Measurements from ENCODE around the gene OCA2.
"Not testable (repeated sequence)": the region's sequence is repeated elsewhere in the genome, so short reads cannot be mapped to it uniquely, and the experiment has no call there.

Gene OCA2

GRCh38 chr15:28022181-28022580, 76.9 kb downstream of the OCA2 start:
- no peak for ATAC-seq

- no peak for ATAC-seq
Measured at GRCh38 chr15:28021281-28022039, 77.7 kb downstream of the OCA2 start.

- ATAC-seq: no peak
Measured at GRCh38 chr15:28020644-28021043, 78.5 kb downstream of the OCA2 start.

GRCh38 chr15:28019594-28020309, 79.4 kb downstream of the OCA2 start:
- ATAC-seq: no peak

- no peak for ATAC-seq
Measured at GRCh38 chr15:28018291-28019044, 80.6 kb downstream of the OCA2 start.

- ATAC-seq: no peak
Measured at GRCh38 chr15:28017423-28017924, 81.6 kb downstream of the OCA2 start.

- no peak for ATAC-seq
Measured at GRCh38 chr15:28015855-28016254, 83.3 kb downstream of the OCA2 start.

- no peak for ATAC-seq
Measured at GRCh38 chr15:28014623-28015200, 84.4 kb downstream of the OCA2 start.

- no peak for ATAC-seq
Measured at GRCh38 chr15:28013976-28014375, 85.1 kb downstream of the OCA2 start.

- no peak for ATAC-seq
Measured at GRCh38 chr15:28013480-28013879, 85.6 kb downstream of the OCA2 start.

GRCh38 chr15:28012231-28012630, 86.9 kb downstream of the OCA2 start:
- no peak for ATAC-seq

- not testable (repeated sequence) for ATAC-seq
Measured at GRCh38 chr15:28008175-28008574, 90.9 kb downstream of the OCA2 start.

- no peak for ATAC-seq
Measured at GRCh38 chr15:28006116-28006905, 92.8 kb downstream of the OCA2 start.

- no peak for ATAC-seq
Measured at GRCh38 chr15:28005004-28005527, 94.0 kb downstream of the OCA2 start.

GRCh38 chr15:28004143-28005003, 94.7 kb downstream of the OCA2 start:
- ATAC-seq: no peak

GRCh38 chr15:28003302-28004037, 95.6 kb downstream of the OCA2 start:
- ATAC-seq: no peak

GRCh38 chr15:28002867-28003266, 96.2 kb downstream of the OCA2 start:
- ATAC-seq: no peak

GRCh38 chr15:28002136-28002861, 96.8 kb downstream of the OCA2 start:
- ATAC-seq: no peak

- no peak for ATAC-seq
Measured at GRCh38 chr15:28001641-28002040, 97.5 kb downstream of the OCA2 start.

All from activated CD4-positive, CD25-positive, alpha-beta regulatory T cell treated with anti-CD3 and anti-CD28 coated beads, Interleukin-2, amount 50 U/mL, for 24 hours (primary cell).